GM06990 (cell line): ENCODE data around the gene TBC1D23.

Experiments
- DNase-seq: peaks from one replicate; pipeline ENCODE4 v3.0.0-alpha.2; 2011; ENCODE audit not compliant: insufficient read length; ENCODE audit errors: extremely low read depth
- H3K27me3 ChIP-seq: replicated peaks from 2 replicates; pipeline ENCODE4 v1.6.0; 2011; ENCODE audit warnings: low read length; ENCODE audit not compliant: control insufficient read depth, insufficient read depth
- H3K36me3 ChIP-seq: 2 replicates; pipeline ENCODE4 v1.5.1; 2011; ENCODE audit warnings: low read length; ENCODE audit not compliant: control insufficient read depth, insufficient read depth
- H3K4me3 ChIP-seq: replicated peaks from 2 replicates; pipeline ENCODE4 v1.5.1; 2011; ENCODE audit warnings: low read depth, mild to moderate bottlenecking, control low read depth, low read length
- CTCF ChIP-seq: IDR thresholded peaks from 2 replicates; pipeline ENCODE4 v1.5.1; 2011; ENCODE audit warnings: low read length, control low read depth, mild to moderate bottlenecking, inconsistent platforms; ENCODE audit not compliant: insufficient read depth, poor library complexity, severe bottlenecking

TBC1D23 gene

DNA sequence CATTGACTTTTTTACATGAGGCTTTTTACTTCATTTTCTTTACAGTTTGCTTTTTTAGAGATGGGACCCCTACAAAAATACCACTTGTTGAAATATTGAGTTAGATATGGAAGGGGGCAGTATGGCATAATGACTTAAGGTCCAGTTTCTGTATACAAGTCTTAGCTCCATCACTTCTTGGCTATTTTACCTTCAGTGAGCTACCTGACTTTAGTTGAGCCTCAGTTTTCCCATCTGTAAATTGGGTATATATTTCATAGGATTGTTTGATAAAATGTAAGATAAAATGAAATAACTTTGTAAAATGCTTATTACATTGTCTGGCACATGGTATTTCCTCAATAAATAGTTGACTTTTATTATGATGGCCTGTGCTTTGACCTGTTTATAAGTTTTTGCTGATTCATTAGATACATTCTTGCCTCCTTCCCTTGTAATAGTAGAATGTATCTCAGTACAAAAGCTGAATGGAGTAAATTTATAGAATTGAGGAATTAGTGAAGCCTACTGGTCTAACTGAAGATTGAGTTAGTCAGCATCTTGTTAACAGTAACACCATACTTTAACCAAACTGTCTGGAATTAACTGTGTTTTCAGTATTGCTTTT is 27.6 kb downstream of the TBC1D23 start:
- TF ChIP-seq CTCF = no peak
- DNase-seq = no peak
- H3K4me3 ChIP-seq = no peak overlapping the region
- H3K36me3 ChIP-seq = no peaks in the 10 kb centered on the region; the same call in 1 of the 2 replicates
- no peaks in the 10 kb centered on the region for H3K27me3 ChIP-seq

DNA sequence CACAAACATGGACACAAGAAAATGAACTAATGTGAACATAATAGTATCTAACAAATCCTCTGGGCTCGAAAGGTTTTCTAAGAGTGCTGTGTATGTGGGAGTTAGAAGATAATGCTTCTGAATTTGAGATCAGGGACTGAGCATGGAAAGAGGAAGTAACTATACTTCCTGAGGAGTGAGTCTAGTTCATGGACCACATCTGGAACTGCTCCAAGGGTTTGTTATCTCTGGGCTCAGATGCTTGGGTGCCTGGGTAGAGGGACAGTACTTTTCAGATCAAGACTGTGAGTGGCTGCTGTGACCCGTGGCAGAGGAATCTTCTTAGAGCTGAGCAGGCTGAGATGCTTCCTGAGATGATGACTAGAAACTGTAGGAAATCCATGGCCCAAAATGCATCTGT is 28.5 kb downstream of the TBC1D23 start:
- TF ChIP-seq CTCF = no peak
- H3K36me3 ChIP-seq = no peaks in the 10 kb centered on the region; the same call in 1 of the 2 replicates
- no peak overlapping the region for H3K4me3 ChIP-seq
- H3K27me3 ChIP-seq = no peaks in the 10 kb centered on the region
- no peak for DNase-seq

GRCh38 chr3:100295089-100295488 is 34.3 kb downstream of the TBC1D23 start:
- DNase-seq = no peak
- H3K36me3 ChIP-seq = peaks cover 1% of the 10 kb centered on the region
- no peaks in the 10 kb centered on the region for H3K27me3 ChIP-seq
- TF ChIP-seq CTCF = no peak
- H3K4me3 ChIP-seq = no peak overlapping the region

- no peak overlapping the region for H3K4me3 ChIP-seq
- peaks cover 2% of the 10 kb centered on the region for H3K36me3 ChIP-seq
- no peak for TF ChIP-seq CTCF
- no peaks in the 10 kb centered on the region for H3K27me3 ChIP-seq
- no peak for DNase-seq
Measured at GRCh38 chr3:100297784-100298183, 37.0 kb downstream of the TBC1D23 start.

DNA sequence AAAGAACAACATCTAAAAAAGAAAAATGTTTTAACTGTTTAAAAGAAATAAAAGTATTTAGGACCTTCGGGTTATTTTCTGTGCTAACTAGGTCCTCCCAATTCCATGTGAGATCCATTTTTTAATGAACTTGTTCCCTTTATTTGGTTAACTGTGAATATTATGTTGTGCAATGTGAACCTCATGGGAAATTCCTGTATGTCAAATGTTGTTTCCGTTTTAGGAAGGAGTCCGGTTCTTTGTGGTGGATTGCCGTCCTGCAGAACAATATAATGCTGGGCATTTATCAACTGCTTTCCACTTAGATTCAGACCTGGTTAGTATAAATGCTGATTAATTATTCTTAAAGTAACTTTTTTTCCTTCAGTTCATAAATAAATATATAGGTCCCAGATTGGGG is 38.2 kb downstream of the TBC1D23 start:
- no peaks in the 10 kb centered on the region for H3K27me3 ChIP-seq
- H3K4me3 ChIP-seq = no peak overlapping the region
- no peak for TF ChIP-seq CTCF
- H3K36me3 ChIP-seq = peaks cover 2% of the 10 kb centered on the region
- DNase-seq = no peak

DNA sequence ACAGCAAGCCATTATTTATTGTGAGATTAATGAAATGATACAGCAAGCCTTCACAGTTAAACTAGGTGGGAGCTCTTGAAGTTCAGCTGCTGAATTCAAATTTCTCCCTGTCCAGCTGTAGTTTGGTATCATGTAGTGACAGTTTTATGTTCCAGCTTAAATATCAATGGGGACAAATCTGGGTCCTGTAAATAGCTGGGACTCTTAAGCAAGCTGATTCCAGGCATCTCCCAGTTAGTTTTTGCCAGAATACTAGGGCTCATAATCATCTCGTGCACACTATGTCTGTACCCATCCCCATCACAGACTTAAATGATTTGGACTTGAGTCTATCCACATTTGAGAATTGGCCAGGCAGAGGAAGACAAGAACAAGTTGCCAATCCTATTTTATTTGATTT is 45.9 kb downstream of the TBC1D23 start:
- Histone ChIP-seq H3K27me3 (no peaks in the 10 kb centered on the region), H3K4me3 (no peak overlapping the region), H3K36me3 (no peaks in the 10 kb centered on the region)
- no peak for TF ChIP-seq CTCF
- DNase-seq = no peak
